Mesenchymal stem cell (in vitro differentiated cells and primary cell): ENCODE data around the gene ZFP36.

Experiments used
- DNase-seq: peaks from one replicate; pipeline ENCODE4 v3.0.0-alpha.2; 2013
- H2AFZ ChIP-seq: one replicate; pipeline ENCODE4 v1.6.1; 2013; ENCODE audit warnings: low read depth, mild to moderate bottlenecking, control low read depth, inconsistent platforms, low read length, moderate library complexity
- H2AK5ac ChIP-seq: 2 replicates; pipeline ENCODE4 v1.6.1; 2013; ENCODE audit warnings: low read length, moderate library complexity, mild to moderate bottlenecking, inconsistent platforms; ENCODE audit not compliant: severe bottlenecking
- H2BK120ac ChIP-seq: one replicate; pipeline ENCODE4 v1.6.1; 2013; ENCODE audit warnings: low read depth, mild to moderate bottlenecking, inconsistent platforms, low read length, moderate library complexity
- H2BK12ac ChIP-seq, 2 experiments: one replicate each; pipeline ENCODE4 v1.6.1; 2013; ENCODE audit warnings: inconsistent platforms in 2 of 2, low read length in 2 of 2, mild to moderate bottlenecking in 2 of 2, moderate library complexity in 2 of 2, control low read depth in 1 of 2
- H2BK15ac ChIP-seq: one replicate; pipeline ENCODE4 v1.6.1; 2013; ENCODE audit warnings: mild to moderate bottlenecking, low read depth, inconsistent platforms; ENCODE audit not compliant: poor library complexity, severe bottlenecking
- H2BK5ac ChIP-seq: 2 replicates; pipeline ENCODE4 v1.6.1; 2013; ENCODE audit warnings: low read depth, mild to moderate bottlenecking, low read length, control low read depth, inconsistent platforms; ENCODE audit not compliant: poor library complexity, severe bottlenecking
- H3K14ac ChIP-seq, 2 experiments: one replicate each; pipeline ENCODE4 v1.6.1; 2013; ENCODE audit warnings: inconsistent platforms in 2 of 2, low read length in 2 of 2, control low read depth in 1 of 2, mild to moderate bottlenecking in 1 of 2, moderate library complexity in 1 of 2
- H3K18ac ChIP-seq, 2 experiments: one replicate each; pipeline ENCODE4 v1.6.1; 2013; ENCODE audit warnings: inconsistent platforms in 2 of 2, low read length in 2 of 2, control low read depth in 1 of 2, low read depth in 1 of 2, mild to moderate bottlenecking in 1 of 2
- H3K23ac ChIP-seq, 2 experiments: one replicate each; pipeline ENCODE4 v1.6.1; 2013; ENCODE audit warnings: inconsistent platforms in 2 of 2, low read length in 2 of 2, mild to moderate bottlenecking in 2 of 2, moderate library complexity in 2 of 2, control low read depth in 1 of 2
- H3K27ac ChIP-seq: 2 replicates; pipeline ENCODE4 v1.5.1; 2013; ENCODE audit warnings: mild to moderate bottlenecking, moderate library complexity, low read length, control low read depth, inconsistent platforms; ENCODE audit not compliant: poor library complexity, severe bottlenecking
- H3K27me3 ChIP-seq, 2 experiments: 2 replicates each; pipeline versions ENCODE4 v1.6.1 to v1.7.0; 2013; ENCODE audit warnings: low read length in 2 of 2, mild to moderate bottlenecking in 2 of 2, moderate library complexity in 2 of 2, control low read depth in 1 of 2, inconsistent platforms in 1 of 2; ENCODE audit not compliant: control insufficient read depth in 1 of 2, insufficient read depth in 1 of 2
- H3K36me3 ChIP-seq, 2 experiments: 2 replicates each; pipeline versions ENCODE4 v1.6.1 to v1.7.0; 2013; ENCODE audit warnings: low read length in 2 of 2, control low read depth in 1 of 2, inconsistent platforms in 1 of 2, low read depth in 1 of 2, mild to moderate bottlenecking in 1 of 2; ENCODE audit not compliant: insufficient read depth in 2 of 2, control insufficient read depth in 1 of 2
- H3K4ac ChIP-seq, 2 experiments: one replicate each; pipeline ENCODE4 v1.6.1; 2013; ENCODE audit warnings: inconsistent platforms in 2 of 2, low read length in 2 of 2, mild to moderate bottlenecking in 2 of 2, moderate library complexity in 2 of 2, control low read depth in 1 of 2, low read depth in 1 of 2
- H3K4me1 ChIP-seq: 2 replicates; pipeline ENCODE4 v1.6.1; 2013; ENCODE audit warnings: low read depth, low read length, control low read depth; ENCODE audit not compliant: control insufficient read depth, insufficient read depth
- H3K4me2 ChIP-seq: 2 replicates; pipeline ENCODE4 v1.6.1; 2013; ENCODE audit warnings: low read length, mild to moderate bottlenecking, inconsistent platforms; ENCODE audit not compliant: poor library complexity, severe bottlenecking
- H3K4me3 ChIP-seq, 2 experiments: 2 replicates each; pipeline versions ENCODE4 v1.5.1 to v1.7.0; 2013; ENCODE audit warnings: low read length in 2 of 2, mild to moderate bottlenecking in 2 of 2, control low read depth in 1 of 2, low read depth in 1 of 2; ENCODE audit not compliant: insufficient read depth in 1 of 2
- H3K79me1 ChIP-seq: replicated peaks from 2 replicates; pipeline ENCODE4 v1.6.1; 2013; ENCODE audit warnings: mild to moderate bottlenecking, control low read depth, low read length, inconsistent platforms; ENCODE audit not compliant: poor library complexity, severe bottlenecking
- H3K9ac ChIP-seq: 2 replicates; pipeline ENCODE4 v1.7.0; 2013; ENCODE audit warnings: mild to moderate bottlenecking, low read length, moderate library complexity
- H3K9me3 ChIP-seq: 2 replicates; pipeline ENCODE4 v1.7.0; 2013; ENCODE audit warnings: mild to moderate bottlenecking, low read length; ENCODE audit not compliant: control insufficient read depth
- H4K8ac ChIP-seq: one replicate; pipeline ENCODE4 v1.6.1; 2013; ENCODE audit warnings: inconsistent platforms, mild to moderate bottlenecking, low read length, moderate library complexity
- H4K91ac ChIP-seq: one replicate; pipeline ENCODE4 v1.6.1; 2013; ENCODE audit warnings: mild to moderate bottlenecking, low read length, inconsistent platforms
- WGBS: methylation state at CpG from one replicate; pipeline ENCODE4 v1.1.7; 2013; ENCODE audit warnings: mixed read lengths; 5-methylcytosine and 5-hydroxymethylcytosine counted together

The ZFP36 gene

DNA sequence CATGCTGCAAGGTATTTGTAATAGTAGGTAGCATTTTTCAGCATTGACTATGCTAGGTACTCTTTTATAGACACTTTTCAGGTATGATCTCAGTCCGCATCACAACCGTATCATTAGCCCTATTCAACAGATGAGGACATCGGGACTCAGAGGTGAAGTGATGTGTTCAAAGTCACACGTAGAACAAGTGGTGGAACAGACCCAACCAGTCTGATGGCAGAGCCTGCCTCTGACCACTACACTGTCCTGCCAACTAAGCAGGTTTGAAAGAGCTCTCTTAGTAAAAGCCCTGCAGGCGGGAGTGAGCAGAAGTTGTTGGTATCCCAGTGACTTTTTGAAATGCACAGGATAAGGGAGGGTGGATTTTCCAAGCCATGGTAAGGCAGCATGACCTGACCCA is 35.9 kb upstream of the ZFP36 start:
- Histone ChIP-seq H3K18ac (no peak overlapping the region), H3K4me1 (peaks cover 3% of the 10 kb centered on the region), H3K4me3 (no peak overlapping the region), H3K4me2 (no peak overlapping the region), H2AK5ac (no peak overlapping the region), H2BK120ac (no peak overlapping the region), H3K79me1 (peaks cover 57% of the 10 kb centered on the region), H3K14ac (no peak overlapping the region), H3K27me3 (no peaks in the 10 kb centered on the region), H2AFZ (no peak overlapping the region), H3K9me3 (no peaks in the 10 kb centered on the region), H2BK15ac (no peak overlapping the region), H3K4ac (no peak overlapping the region), H3K27ac (no peak overlapping the region), H3K9ac (peak overlapping the region; percentile 6), H4K8ac (no peak overlapping the region), H2BK5ac (no peak overlapping the region), H3K36me3 (peaks cover 50 to 77% of the 10 kb centered on the region in 2 experiments), H2BK12ac (no peak overlapping the region), H3K23ac (no peak overlapping the region), H4K91ac (no peak overlapping the region)
- 96% methylated on average over 5 of the region's 5 CpGs for WGBS
- DNase-seq = no peak

- no peak overlapping the region for H2AK5ac ChIP-seq
- no peak overlapping the region for H3K4me2 ChIP-seq
- H2BK120ac ChIP-seq = no peak overlapping the region
- peak overlapping the region; percentile 89 for H3K9ac ChIP-seq
- H3K4me3 ChIP-seq = no peak overlapping the region
- H3K14ac ChIP-seq = no peak overlapping the region
- H3K4ac ChIP-seq = peak overlapping the region in 1 of 2 experiments; percentile 76
- DNase-seq = peak; percentile 72
- H2BK15ac ChIP-seq = no peak overlapping the region
- H3K18ac ChIP-seq = no peak overlapping the region
- H2AFZ ChIP-seq = no peak overlapping the region
- H2BK5ac ChIP-seq = no peak overlapping the region
- H3K27me3 ChIP-seq = no peaks in the 10 kb centered on the region
- WGBS = 64% methylated on average over 7 of the region's 8 CpGs
- peak overlapping the region; percentile 70 for H4K91ac ChIP-seq
- peaks cover 52% of the 10 kb centered on the region for H3K79me1 ChIP-seq
- no peak overlapping the region for H2BK12ac ChIP-seq
- no peak overlapping the region for H3K23ac ChIP-seq
- peak overlapping the region; percentile 27 for H4K8ac ChIP-seq
- no peaks in the 10 kb centered on the region for H3K9me3 ChIP-seq
- peaks cover 59 to 77% of the 10 kb centered on the region in 2 experiments for H3K36me3 ChIP-seq
- peaks cover 3% of the 10 kb centered on the region for H3K4me1 ChIP-seq
- H3K27ac ChIP-seq = no peak overlapping the region
Observed at GRCh38 chr19:39372047-39372802, 34.4 kb upstream of the ZFP36 start.

- H3K14ac ChIP-seq = no peak overlapping the region
Observed at GRCh38 chr19:39372941-39373340, 33.7 kb upstream of the ZFP36 start.

GRCh38 chr19:39375929-39376328 is 30.7 kb upstream of the ZFP36 start:
- H3K9ac ChIP-seq = no peak overlapping the region
- H2BK12ac ChIP-seq = no peak overlapping the region
- H3K4ac ChIP-seq = no peak overlapping the region
- H3K27me3 ChIP-seq = no peaks in the 10 kb centered on the region
- no peak overlapping the region for H2BK15ac ChIP-seq
- H2BK120ac ChIP-seq = no peak overlapping the region
- H2AFZ ChIP-seq = no peak overlapping the region
- no peak overlapping the region for H3K27ac ChIP-seq
- no peaks in the 10 kb centered on the region for H3K9me3 ChIP-seq
- H3K4me1 ChIP-seq = peaks cover 3% of the 10 kb centered on the region
- no peak for DNase-seq
- H2AK5ac ChIP-seq = no peak overlapping the region
- H4K91ac ChIP-seq = no peak overlapping the region
- H3K79me1 ChIP-seq = peaks cover 38% of the 10 kb centered on the region
- no peak overlapping the region for H3K18ac ChIP-seq
- no peak overlapping the region for H3K4me3 ChIP-seq
- H3K14ac ChIP-seq = no peak overlapping the region
- H3K36me3 ChIP-seq = peaks cover 80 to 85% of the 10 kb centered on the region in 2 experiments
- H4K8ac ChIP-seq = no peak overlapping the region
- H3K4me2 ChIP-seq = no peak overlapping the region
- no peak overlapping the region for H2BK5ac ChIP-seq
- H3K23ac ChIP-seq = no peak overlapping the region

More at GRCh38 chr19:39372941-39373340, 33.7 kb upstream of the ZFP36 start:
- peak overlapping the region in 1 of 2 experiments; percentile 76 for H3K4ac ChIP-seq
- H3K18ac ChIP-seq = peak overlapping the region; percentile 23 to 61
- peaks cover 66 to 84% of the 10 kb centered on the region in 2 experiments for H3K36me3 ChIP-seq
- no peak for DNase-seq
- peak overlapping the region; percentile 89 for H3K9ac ChIP-seq
- H2AFZ ChIP-seq = no peak overlapping the region
- H3K4me3 ChIP-seq = peak overlapping the region in 1 of 2 experiments; percentile 28
- no peaks in the 10 kb centered on the region for H3K9me3 ChIP-seq
- no peak overlapping the region for H2AK5ac ChIP-seq
- 95% methylated on average over 2 of the region's 2 CpGs for WGBS
- no peak overlapping the region for H3K27ac ChIP-seq
- H3K79me1 ChIP-seq = peaks cover 54% of the 10 kb centered on the region
- no peak overlapping the region for H2BK5ac ChIP-seq
- peak overlapping the region; percentile 70 for H4K91ac ChIP-seq
- H2BK120ac ChIP-seq = no peak overlapping the region
- peak overlapping the region in 1 of 2 experiments; percentile 37 for H3K23ac ChIP-seq
- H3K4me1 ChIP-seq = peaks cover 3% of the 10 kb centered on the region
- peak overlapping the region; percentile 45 for H4K8ac ChIP-seq
- H2BK12ac ChIP-seq = peak overlapping the region in 1 of 2 experiments; percentile 45
- H2BK15ac ChIP-seq = no peak overlapping the region
- no peak overlapping the region for H3K4me2 ChIP-seq
- H3K27me3 ChIP-seq = no peaks in the 10 kb centered on the region
